H9 (cell line): Measurements from ENCODE around the gene MON2. TPM values are rescaled to one million over a fixed set of nuclear protein-coding genes. Genes with fewer than 3 reads are reported as not detected.

ENCODE experiments used
- DNase-seq: peaks from one replicate; pipeline ENCODE4 v3.0.0-alpha.2; 2017
- H2AFZ ChIP-seq: one replicate; pipeline ENCODE4 v1.6.1; 2013; ENCODE audit warnings: mild to moderate bottlenecking, low read length, control low read depth, moderate library complexity
- H2AK5ac ChIP-seq: 2 replicates; pipeline ENCODE4 v1.6.1; 2013; ENCODE audit warnings: low read length, control low read depth, mixed read lengths; ENCODE audit not compliant: insufficient read length
- H2BK120ac ChIP-seq: one replicate; pipeline ENCODE4 v1.6.1; 2013; ENCODE audit warnings: low read depth, mild to moderate bottlenecking, low read length, control low read depth, inconsistent platforms; ENCODE audit not compliant: poor library complexity, severe bottlenecking
- H2BK12ac ChIP-seq: 2 replicates; pipeline ENCODE4 v1.6.1; 2013; ENCODE audit warnings: low read length, control low read depth, mixed read lengths, low read depth; ENCODE audit not compliant: insufficient read length
- H2BK15ac ChIP-seq: 2 replicates; pipeline ENCODE4 v1.6.1; 2013; ENCODE audit warnings: low read depth, low read length, control low read depth
- H2BK20ac ChIP-seq: one replicate; pipeline ENCODE4 v1.6.1; 2013; ENCODE audit warnings: low read depth, mild to moderate bottlenecking, low read length, control low read depth, inconsistent platforms; ENCODE audit not compliant: poor library complexity, severe bottlenecking
- H2BK5ac ChIP-seq: 2 replicates; pipeline ENCODE4 v1.6.1; 2013; ENCODE audit warnings: low read length, control low read depth, mixed read lengths; ENCODE audit not compliant: insufficient read length
- H3K14ac ChIP-seq: 2 replicates; pipeline ENCODE4 v1.6.1; 2013; ENCODE audit warnings: low read length, control low read depth; ENCODE audit not compliant: insufficient read depth
- H3K18ac ChIP-seq: 2 replicates; pipeline ENCODE4 v1.6.1; 2013; ENCODE audit warnings: low read depth, mild to moderate bottlenecking, mixed read lengths, low read length, control low read depth; ENCODE audit not compliant: insufficient read length
- H3K23ac ChIP-seq: 2 replicates; pipeline ENCODE4 v1.6.1; 2013; ENCODE audit warnings: low read length, control low read depth, mixed read lengths, low read depth; ENCODE audit not compliant: insufficient read length
- H3K23me2 ChIP-seq: 2 replicates; pipeline ENCODE4 v1.6.1; 2013; ENCODE audit warnings: low read depth, mild to moderate bottlenecking, mixed read lengths, low read length, control low read depth; ENCODE audit not compliant: insufficient read length, poor library complexity, severe bottlenecking
- H3K27ac ChIP-seq: 2 replicates; pipeline ENCODE4 v1.5.1; 2013; ENCODE audit warnings: low read length, control low read depth, mixed read lengths, low read depth; ENCODE audit not compliant: insufficient read length
- H3K27me3 ChIP-seq: 2 replicates; pipeline ENCODE4 v1.6.1; 2013; ENCODE audit warnings: low read length, control low read depth, inconsistent platforms; ENCODE audit not compliant: insufficient read depth
- H3K4ac ChIP-seq: 2 replicates; pipeline ENCODE4 v1.6.1; 2013; ENCODE audit warnings: low read depth, mild to moderate bottlenecking, control low read depth, inconsistent platforms, low read length, moderate library complexity
- H3K4me1 ChIP-seq: 2 replicates; pipeline ENCODE4 v1.6.1; 2013; ENCODE audit warnings: low read length, control low read depth, inconsistent platforms; ENCODE audit not compliant: insufficient read depth
- H3K4me2 ChIP-seq: 2 replicates; pipeline ENCODE4 v1.6.1; 2013; ENCODE audit warnings: low read length, control low read depth, mixed read lengths; ENCODE audit not compliant: insufficient read length, insufficient read depth
- H3K56ac ChIP-seq: 2 replicates; pipeline ENCODE4 v1.6.1; 2013; ENCODE audit warnings: low read depth, mild to moderate bottlenecking, mixed read lengths, low read length, control low read depth; ENCODE audit not compliant: insufficient read length
- H3K79me1 ChIP-seq: 2 replicates; pipeline ENCODE4 v1.6.1; 2013; ENCODE audit warnings: low read depth, mild to moderate bottlenecking, moderate library complexity, low read length, control low read depth, inconsistent platforms; ENCODE audit not compliant: insufficient read depth, poor library complexity, severe bottlenecking
- H3K79me2 ChIP-seq: 2 replicates; pipeline ENCODE4 v1.6.1; 2013; ENCODE audit warnings: low read length, control low read depth, inconsistent platforms; ENCODE audit not compliant: insufficient read depth
- H3K9ac ChIP-seq: 2 replicates; pipeline ENCODE4 v1.6.1; 2013; ENCODE audit warnings: low read length, control low read depth, mixed read lengths; ENCODE audit not compliant: insufficient read length; ENCODE audit errors: extremely low read depth
- H3K9me3 ChIP-seq: one replicate; pipeline ENCODE4 v1.6.1; 2013; ENCODE audit warnings: low read depth, low read length, inconsistent platforms; ENCODE audit not compliant: control insufficient read depth
- H3T11ph ChIP-seq: one replicate; pipeline ENCODE4 v1.6.1; 2013; ENCODE audit warnings: mild to moderate bottlenecking, low read length, control low read depth, inconsistent platforms
- H4K20me1 ChIP-seq: one replicate; pipeline ENCODE4 v1.6.1; 2013; ENCODE audit not compliant: control insufficient read depth, insufficient read length, insufficient read depth
- H4K5ac ChIP-seq: 2 replicates; pipeline ENCODE4 v1.6.1; 2013; ENCODE audit warnings: low read depth, mild to moderate bottlenecking, mixed read lengths, low read length, control low read depth; ENCODE audit not compliant: insufficient read length
- H4K8ac ChIP-seq: replicated peaks from 2 replicates; pipeline ENCODE4 v1.6.1; 2013; ENCODE audit warnings: low read length, control low read depth, mixed read lengths, low read depth; ENCODE audit not compliant: insufficient read length
- H4K91ac ChIP-seq: 2 replicates; pipeline ENCODE4 v1.6.1; 2013; ENCODE audit warnings: low read depth, mild to moderate bottlenecking, moderate library complexity, mixed read lengths, low read length, control low read depth; ENCODE audit not compliant: insufficient read length
- H3K27ac Mint-ChIP-seq, 3 experiments: 2 replicates in 2 of 3; 3 replicates in 1 of 3; pipeline ENCODE4 v1.8.0; 2020 to 2021; ENCODE audit warnings: mixed read lengths in 3 of 3, mild to moderate bottlenecking in 1 of 3, moderate library complexity in 1 of 3
- H3K27me3 Mint-ChIP-seq: 2 replicates; pipeline ENCODE4 v1.8.0; 2021; ENCODE audit warnings: low read depth, mild to moderate bottlenecking, moderate library complexity, mixed read lengths
- H3K36me3 Mint-ChIP-seq, 3 experiments: 2 replicates in 2 of 3; 3 replicates in 1 of 3; pipeline ENCODE4 v1.8.0; 2020 to 2021; ENCODE audit warnings: low read depth in 3 of 3, mixed read lengths in 3 of 3; ENCODE audit not compliant: insufficient read depth in 1 of 3
- H3K4me1 Mint-ChIP-seq, 2 experiments: 2 replicates each; pipeline ENCODE4 v1.8.0; 2020; ENCODE audit warnings: mixed read lengths in 2 of 2
- H3K4me3 Mint-ChIP-seq, 2 experiments: 2 replicates in 1 of 2; 3 replicates in 1 of 2; pipeline ENCODE4 v1.8.0; 2020 to 2021; ENCODE audit warnings: mild to moderate bottlenecking in 2 of 2, mixed read lengths in 2 of 2, moderate library complexity in 1 of 2
- H3K9me3 Mint-ChIP-seq, 2 experiments: 2 replicates in 1 of 2; 3 replicates in 1 of 2; pipeline ENCODE4 v1.8.0; 2020; ENCODE audit warnings: mild to moderate bottlenecking in 2 of 2, mixed read lengths in 2 of 2, moderate library complexity in 1 of 2
- CTCF ChIP-seq: fragments of 200-600 bp; sonication (generic); conservative IDR thresholded peaks from 3 replicates; pipeline ENCODE4 v1.8.0; 2021; ENCODE audit warnings: antibody characterized with exemption, mild to moderate bottlenecking
- WGBS: extraction: QIAGEN DNeasy Blood & Tissue Kit; methylation state at CpG from one replicate; pipeline ENCODE4 v1.1.7; 2013; ENCODE audit warnings: missing lambda C conversion rate, low lambda C conversion rate, mixed read lengths; ENCODE audit not compliant: insufficient read length; ENCODE audit errors: extremely low coverage; 5-methylcytosine and 5-hydroxymethylcytosine counted together
- total RNA-seq: library from RNA; stranded (reverse); gene quantifications from 2 replicates; pipeline ENCODE4 v1.2.1, GENCODE V29; 2021

The MON2 gene
- total RNA-seq, 1 experiment from 2014 or later, result 21.9 TPM

GRCh38 chr12:62646566-62646965, 179.9 kb downstream of the MON2 start:
- Histone ChIP-seq H3K4ac (no peak overlapping the region), H3K9ac (no peak overlapping the region), H3K9me3 (no peaks in the 10 kb centered on the region), H3K23me2 (no peaks in the 10 kb centered on the region), H3K56ac (no peak overlapping the region), H3K14ac (no peak overlapping the region), H3K4me2 (no peak overlapping the region), H2BK5ac (no peak overlapping the region), H2BK15ac (no peak overlapping the region), H4K5ac (no peak overlapping the region), H2BK20ac (no peak overlapping the region), H4K91ac (no peak overlapping the region), H2AK5ac (no peak overlapping the region), H3K27me3 (no peaks in the 10 kb centered on the region; the same call in 1 of the 2 replicates), H2BK12ac (no peak overlapping the region), H2AFZ (no peak overlapping the region), H3K4me1 (peaks cover 7% of the 10 kb centered on the region; the same call in 1 of the 2 replicates), H4K8ac (no peak overlapping the region), H3K18ac (no peak overlapping the region), H3K27ac (no peak overlapping the region), H3K79me2 (no peaks in the 10 kb centered on the region), H3T11ph (no peak overlapping the region), H4K20me1 (no peaks in the 10 kb centered on the region), H2BK120ac (no peak overlapping the region), H3K79me1 (no peaks in the 10 kb centered on the region), H3K23ac (no peak overlapping the region)
- Mint-ChIP-seq H3K4me1 (peaks cover 37 to 39% of the 10 kb centered on the region in 2 experiments), H3K27ac (no peak overlapping the region), H3K27me3 (peaks cover 62% of the 10 kb centered on the region), H3K4me3 (no peak overlapping the region), H3K9me3 (peaks cover 2 to 3% of the 10 kb centered on the region in 2 experiments; a peak in 2 of 5 replicates), H3K36me3 (peaks cover 5 to 30% (median 24%) of the 10 kb centered on the region in 3 experiments; a peak in 6 of 7 replicates)
- WGBS, result no CpG with 5 or more reads among the region's 8 CpGs
- DNase-seq, result no peak
- no peak for TF ChIP-seq CTCF
